ENCODE results near the gene CTLA4. TPM values are rescaled to one million over a fixed set of nuclear protein-coding genes. Genes with fewer than 3 reads are reported as not detected.

The CTLA4 gene
- total RNA-seq, 1 donor: not detected

DNA sequence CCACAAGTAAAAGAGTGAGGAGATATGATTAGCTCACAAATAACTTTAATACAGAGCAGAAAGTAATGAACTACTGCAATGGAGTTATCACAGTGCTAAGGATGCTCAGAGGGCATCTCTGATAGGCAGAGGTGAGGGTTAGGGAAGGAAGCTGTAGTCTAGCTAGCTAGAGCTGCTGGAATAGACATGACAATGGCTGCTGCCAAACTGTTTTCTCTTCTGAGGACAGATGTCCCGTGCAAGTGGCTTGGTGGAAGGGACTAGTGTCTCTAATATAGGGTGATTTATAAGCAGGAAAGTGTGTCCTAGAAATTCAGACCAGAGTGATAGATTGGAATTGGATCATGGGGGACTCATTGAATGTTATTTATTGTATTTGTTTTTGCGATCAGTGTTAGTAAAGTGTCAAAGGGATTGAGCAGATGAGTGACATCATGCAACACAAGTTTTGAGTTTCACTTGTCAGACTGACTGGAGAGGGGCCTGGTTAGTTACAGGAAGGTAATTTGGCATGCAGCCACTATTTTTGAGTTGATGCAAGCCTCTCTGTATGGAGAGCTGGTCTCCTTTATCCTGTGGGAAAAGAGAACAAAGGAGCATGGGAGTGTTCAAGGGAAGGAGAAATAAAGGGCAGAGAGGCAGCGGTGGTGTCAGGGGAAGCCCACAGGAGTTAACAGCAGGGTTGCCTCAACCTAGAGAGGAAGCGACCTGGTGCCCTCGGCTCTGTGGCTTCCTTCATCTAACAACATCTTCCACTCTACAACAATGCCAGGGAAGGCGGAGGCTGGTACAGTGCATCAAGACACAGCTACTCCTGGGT lies 1.9 kb downstream of the CTLA4 start:
- TF ChIP-seq, protein P1, sequence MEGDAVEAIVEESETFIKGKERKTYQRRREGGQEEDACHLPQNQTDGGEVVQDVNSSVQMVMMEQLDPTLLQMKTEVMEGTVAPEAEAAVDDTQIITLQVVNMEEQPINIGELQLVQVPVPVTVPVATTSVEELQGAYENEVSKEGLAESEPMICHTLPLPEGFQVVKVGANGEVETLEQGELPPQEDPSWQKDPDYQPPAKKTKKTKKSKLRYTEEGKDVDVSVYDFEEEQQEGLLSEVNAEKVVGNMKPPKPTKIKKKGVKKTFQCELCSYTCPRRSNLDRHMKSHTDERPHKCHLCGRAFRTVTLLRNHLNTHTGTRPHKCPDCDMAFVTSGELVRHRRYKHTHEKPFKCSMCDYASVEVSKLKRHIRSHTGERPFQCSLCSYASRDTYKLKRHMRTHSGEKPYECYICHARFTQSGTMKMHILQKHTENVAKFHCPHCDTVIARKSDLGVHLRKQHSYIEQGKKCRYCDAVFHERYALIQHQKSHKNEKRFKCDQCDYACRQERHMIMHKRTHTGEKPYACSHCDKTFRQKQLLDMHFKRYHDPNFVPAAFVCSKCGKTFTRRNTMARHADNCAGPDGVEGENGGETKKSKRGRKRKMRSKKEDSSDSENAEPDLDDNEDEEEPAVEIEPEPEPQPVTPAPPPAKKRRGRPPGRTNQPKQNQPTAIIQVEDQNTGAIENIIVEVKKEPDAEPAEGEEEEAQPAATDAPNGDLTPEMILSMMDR (IDR thresholded peaks at IDR 0.05; ENCODE audit: insufficient read depth, low read length): no peak
- no peak for DNase-seq (ENCODE audit: low read depth)

DNA sequence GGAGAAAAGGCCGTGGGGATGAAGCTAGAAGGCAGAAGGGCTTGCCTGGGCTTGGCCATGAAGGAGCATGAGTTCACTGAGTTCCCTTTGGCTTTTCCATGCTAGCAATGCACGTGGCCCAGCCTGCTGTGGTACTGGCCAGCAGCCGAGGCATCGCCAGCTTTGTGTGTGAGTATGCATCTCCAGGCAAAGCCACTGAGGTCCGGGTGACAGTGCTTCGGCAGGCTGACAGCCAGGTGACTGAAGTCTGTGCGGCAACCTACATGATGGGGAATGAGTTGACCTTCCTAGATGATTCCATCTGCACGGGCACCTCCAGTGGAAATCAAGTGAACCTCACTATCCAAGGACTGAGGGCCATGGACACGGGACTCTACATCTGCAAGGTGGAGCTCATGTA lies 2.9 kb downstream of the CTLA4 start:
- TF ChIP-seq, protein P1 (IDR thresholded peaks at IDR 0.05; ENCODE audit: insufficient read depth, low read length): no peak
- no peak for DNase-seq (ENCODE audit: low read depth)
- no peak overlapping the region for H3K4me3 ChIP-seq (ENCODE audit: low read depth, low read length)

More for the DNA sequence above, 1.9 kb downstream of the CTLA4 start:
- H3K4me3 ChIP-seq (ENCODE audit: low read depth, low read length): no peak overlapping the region

DNA sequence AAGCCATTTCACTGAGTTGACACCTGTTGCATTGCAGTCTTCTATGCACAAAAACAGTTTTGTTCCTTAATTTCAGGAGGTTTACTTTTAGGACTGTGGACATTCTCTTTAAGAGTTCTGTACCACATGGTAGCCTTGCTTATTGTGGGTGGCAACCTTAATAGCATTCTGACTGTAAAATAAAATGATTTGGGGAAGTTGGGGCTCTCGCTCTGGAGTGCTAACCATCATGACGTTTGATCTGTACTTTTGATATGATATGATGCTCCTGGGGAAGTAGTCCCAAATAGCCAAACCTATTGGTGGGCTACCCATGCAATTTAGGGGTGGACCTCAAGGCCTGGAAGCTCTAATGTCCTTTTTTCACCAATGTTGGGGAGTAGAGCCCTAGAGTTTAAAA lies 3.4 kb downstream of the CTLA4 start:
- H3K4me3 ChIP-seq (ENCODE audit: low read depth, low read length): no peak overlapping the region
- no peak for DNase-seq (ENCODE audit: low read depth)
- TF ChIP-seq, protein P1 (IDR thresholded peaks at IDR 0.05; ENCODE audit: insufficient read depth, low read length): no peak

DNA sequence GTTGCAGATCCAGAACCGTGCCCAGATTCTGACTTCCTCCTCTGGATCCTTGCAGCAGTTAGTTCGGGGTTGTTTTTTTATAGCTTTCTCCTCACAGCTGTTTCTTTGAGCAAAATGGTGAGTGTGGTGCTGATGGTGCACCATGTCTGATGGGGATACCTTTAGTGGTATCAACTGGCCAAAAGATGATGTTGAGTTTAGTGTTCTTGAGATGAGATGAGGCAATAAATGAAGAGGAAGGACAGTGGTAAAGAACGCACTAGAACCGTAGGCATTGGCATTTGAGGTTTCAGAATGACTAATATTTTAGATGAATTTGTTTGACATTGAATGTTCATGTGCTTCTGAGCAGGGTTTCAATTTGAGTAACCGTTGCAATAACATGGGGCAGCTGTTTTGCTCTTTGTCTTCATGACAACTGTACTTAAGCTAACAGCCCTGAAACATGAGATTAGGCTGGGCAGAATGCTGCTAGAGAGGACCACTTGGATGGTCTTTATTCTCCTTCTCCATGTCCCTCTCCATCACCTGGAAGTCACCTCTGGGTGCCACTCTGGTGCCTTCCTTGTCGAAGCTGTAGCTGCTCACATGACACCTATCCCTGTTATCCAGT lies 3.9 kb downstream of the CTLA4 start:
- DNase-seq (ENCODE audit: low read depth): no peak
- TF ChIP-seq, protein P1 (IDR thresholded peaks at IDR 0.05; ENCODE audit: insufficient read depth, low read length): no peak
- H3K4me3 ChIP-seq (ENCODE audit: low read depth, low read length): no peak overlapping the region

DNA sequence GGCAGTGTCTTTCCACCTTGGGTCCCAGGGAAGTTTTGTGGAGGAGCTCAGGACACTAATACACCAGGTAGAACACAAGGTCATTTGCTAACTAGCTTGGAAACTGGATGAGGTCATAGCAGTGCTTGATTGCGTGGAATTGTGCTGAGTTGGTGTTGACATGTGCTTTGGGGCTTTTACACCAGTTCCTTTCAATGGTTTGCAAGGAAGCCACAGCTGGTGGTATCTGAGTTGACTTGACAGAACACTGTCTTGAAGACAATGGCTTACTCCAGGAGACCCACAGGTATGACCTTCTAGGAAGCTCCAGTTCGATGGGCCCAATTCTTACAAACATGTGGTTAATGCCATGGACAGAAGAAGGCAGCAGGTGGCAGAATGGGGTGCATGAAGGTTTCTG lies 5.9 kb downstream of the CTLA4 start:
- TF ChIP-seq, protein P1 (IDR thresholded peaks at IDR 0.05; ENCODE audit: insufficient read depth, low read length): no peak
- DNase-seq (ENCODE audit: low read depth): no peak
- no peak overlapping the region for H3K4me3 ChIP-seq (ENCODE audit: low read depth, low read length)

DNA sequence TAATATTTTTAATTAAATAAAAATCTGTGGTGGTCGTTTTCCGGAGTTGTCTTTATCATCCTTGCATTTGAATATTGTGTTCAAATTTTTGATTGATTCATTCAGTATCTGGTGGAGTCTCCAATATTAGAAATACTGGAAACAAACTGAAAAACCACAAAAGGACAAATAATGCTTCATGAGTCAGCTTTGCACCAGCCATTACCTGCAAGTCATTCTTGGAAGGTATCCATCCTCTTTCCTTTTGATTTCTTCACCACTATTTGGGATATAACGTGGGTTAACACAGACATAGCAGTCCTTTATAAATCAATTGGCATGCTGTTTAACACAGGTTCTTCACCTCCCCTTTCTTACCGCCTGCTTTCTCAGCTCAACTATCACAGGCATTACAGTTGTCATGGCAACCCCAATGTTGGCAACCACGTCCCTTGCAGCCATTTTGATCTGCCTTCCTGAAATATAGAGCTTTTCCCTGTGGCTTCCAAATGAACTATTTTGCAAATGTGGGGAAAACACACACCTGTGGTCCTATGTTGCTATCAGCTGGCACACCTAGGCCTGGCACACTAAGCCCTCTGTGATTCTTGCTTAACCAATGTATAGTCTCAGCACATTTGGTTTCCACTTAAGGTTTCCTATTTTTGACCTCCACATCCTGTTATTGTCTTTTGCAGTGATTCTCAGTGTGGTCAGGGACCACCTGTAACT lies 6.5 kb downstream of the CTLA4 start:
- no peak overlapping the region for H3K4me3 ChIP-seq (ENCODE audit: low read depth, low read length)
- TF ChIP-seq, protein P1 (IDR thresholded peaks at IDR 0.05; ENCODE audit: insufficient read depth, low read length): no peak
- DNase-seq (ENCODE audit: low read depth): no peak

Data from fibroblast of the aortic adventitia (primary cell).